Stromal cell of bone marrow (primary cell): ENCODE results near the gene ZNF792.
"Not testable (repeated sequence)": the region's sequence is repeated elsewhere in the genome, so short reads cannot be mapped to it uniquely, and the experiment has no call there.

ENCODE experiments used
- DNase-seq: peaks from one replicate; pipeline ENCODE4 v3.0.0-alpha.2; 2012; ENCODE audit warnings: low read depth

Gene ZNF792

DNA sequence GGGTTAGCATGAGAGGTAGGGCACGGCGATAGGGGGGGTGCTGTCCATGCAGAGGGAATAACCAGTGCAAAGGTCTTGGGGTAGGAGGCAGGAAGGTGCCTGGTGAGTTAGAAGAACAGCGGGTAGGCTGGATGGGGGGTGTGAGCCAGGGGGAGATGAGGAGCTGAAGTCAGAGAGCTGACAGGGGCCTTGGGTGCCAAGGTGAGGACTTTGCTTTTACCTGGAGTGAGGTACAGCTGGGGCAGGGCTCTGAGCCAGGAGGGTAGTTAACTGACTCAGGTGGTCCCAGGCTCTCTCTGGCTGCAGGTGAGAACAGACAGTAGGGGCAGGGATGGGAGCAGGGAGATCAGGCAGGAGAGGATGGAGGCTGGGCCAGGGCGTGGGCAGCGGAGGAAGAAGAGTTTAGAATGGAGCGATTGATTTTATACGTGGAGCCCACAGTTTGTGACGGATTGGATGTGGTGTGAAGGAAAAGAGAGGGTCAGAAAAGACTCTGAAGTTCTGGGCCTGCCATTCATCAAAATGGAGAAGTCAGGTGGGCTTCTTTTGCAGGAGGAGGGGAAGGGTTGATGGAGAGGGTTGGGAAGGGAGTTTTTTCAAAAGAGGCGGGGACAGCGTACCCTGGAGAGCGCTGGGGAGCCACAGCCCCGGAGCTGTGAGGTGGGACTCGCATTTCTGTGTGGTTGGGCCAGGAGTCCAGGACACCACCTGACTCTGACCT lies 34.9 kb upstream of the ZNF792 start:
- no peak for DNase-seq

DNA sequence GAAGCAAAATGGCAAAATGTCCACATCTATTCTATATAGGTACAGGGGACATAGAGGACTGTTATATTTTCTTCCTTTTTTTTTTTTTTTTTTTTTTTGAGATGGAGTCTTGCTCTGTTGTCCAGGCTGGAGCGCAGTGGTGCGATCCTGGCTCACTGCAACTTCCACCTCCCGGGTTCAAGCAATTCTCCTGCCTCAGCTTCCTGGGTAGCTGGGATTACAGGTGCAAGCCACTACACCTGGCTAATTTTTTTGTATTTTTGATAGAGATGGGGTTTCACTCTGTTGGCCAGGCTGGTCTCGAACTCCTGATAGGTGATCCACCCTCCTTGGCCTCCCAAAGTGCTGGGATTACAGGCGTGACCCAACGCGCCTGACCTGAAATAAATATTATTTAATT lies 34.2 kb upstream of the ZNF792 start:
- DNase-seq, result not testable (repeated sequence)

DNA sequence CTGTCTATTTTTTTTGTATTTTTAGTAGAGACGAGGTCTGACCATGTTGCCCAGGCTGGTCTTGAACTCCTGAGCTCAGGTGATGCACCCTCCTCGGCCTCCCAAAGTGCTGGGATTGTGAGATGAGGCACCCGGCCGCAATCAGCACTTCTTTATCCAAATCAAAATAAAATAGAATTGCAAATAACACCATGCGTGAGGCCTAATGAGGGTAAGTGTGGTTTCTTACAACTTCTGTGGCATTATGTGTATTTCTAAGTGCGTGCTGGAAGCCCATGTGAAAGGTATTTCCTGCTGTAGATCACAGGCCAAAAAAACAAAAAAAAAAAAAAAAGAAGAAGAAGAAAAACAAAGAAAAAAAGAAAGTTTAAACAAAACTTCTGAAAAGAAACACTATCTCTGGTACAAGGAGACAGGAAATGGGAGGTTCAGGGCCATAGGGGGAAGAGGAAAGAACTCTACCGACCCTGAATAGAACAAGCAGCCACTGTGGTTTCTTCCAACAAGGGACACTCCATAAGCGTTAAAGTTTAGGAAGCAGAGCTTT lies 33.1 kb upstream of the ZNF792 start:
- DNase-seq, result no peak

DNA sequence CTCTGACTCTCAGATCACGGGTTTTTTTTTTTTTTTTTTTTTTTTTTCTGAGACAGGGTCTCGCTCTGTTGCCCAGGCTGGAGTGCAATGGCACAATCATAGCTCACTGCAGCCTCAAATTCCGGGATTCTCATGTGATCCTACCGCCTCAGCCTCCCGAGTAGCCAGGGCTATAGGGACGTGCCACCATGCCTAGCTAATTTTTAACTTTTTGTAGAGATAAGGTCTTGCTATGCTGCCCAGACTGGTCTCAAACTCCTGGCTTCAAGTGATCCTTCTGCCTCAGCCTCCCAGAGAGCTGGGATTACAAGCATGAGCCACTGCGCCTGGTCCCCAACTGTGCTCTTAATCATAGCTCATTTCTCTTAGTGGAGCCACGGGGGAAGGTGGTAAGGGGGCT lies 31.5 kb upstream of the ZNF792 start:
- DNase-seq, result no peak

DNA sequence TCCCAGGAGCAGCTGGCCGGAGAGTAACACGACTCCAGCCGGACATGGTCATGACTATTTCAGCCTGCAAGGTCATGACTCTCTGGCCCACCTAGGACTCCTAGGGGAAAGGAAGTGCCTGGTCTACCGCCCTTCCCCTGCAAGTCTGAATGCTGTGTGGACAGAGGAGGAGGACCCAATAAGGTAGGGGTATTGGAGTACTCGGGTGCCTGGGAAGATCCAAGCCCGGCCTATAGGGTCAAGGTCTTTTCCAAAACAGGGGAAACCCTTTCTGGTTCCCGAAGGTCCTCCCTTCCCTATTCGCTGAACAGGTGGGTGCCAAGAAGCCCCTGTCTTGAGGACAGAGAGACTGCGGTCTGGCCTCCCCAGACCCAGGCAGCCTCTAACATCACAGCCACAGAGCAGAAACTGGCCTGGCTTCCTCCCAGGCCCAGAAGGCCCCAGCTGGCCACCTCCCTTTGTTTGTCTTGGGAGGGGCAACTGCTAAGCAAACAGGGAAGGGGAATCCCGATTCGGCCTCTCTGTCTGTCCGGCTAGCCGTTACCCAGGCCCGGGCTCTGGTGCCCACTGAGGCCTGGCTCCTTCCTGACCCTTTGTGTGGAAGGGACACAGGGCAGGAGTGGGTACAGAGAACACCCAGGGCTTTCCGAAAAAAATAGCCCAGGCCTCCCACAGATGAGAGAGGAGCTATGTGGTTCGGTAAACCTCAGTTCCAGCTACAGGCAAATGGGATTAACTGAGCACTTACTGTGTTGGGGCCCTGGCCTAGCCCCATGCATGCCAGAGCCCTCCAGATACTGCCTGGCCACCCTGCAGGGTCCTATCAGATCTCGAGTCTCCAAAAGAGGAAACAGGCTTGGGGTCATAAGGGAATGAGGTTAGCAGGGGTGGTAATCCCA lies 30.9 kb upstream of the ZNF792 start:
- no peak for DNase-seq

DNA sequence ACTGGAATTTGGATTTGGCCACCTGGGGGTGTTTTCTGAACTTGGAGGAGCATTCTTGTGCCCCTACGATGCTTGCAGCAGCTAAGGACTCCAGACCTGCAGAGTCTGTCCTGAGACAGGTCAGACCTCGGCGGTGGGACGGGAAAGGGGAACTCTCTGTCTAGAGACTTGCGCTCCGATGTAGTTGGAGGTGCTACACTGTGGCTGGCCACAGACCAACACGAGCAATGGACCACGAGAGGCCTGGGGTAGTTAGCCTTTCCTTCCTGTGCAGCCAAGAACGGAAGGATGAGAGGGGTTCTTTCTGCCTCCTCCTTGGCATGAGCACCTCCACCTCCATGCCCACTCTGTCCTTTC lies 30.2 kb upstream of the ZNF792 start:
- no peak for DNase-seq

DNA sequence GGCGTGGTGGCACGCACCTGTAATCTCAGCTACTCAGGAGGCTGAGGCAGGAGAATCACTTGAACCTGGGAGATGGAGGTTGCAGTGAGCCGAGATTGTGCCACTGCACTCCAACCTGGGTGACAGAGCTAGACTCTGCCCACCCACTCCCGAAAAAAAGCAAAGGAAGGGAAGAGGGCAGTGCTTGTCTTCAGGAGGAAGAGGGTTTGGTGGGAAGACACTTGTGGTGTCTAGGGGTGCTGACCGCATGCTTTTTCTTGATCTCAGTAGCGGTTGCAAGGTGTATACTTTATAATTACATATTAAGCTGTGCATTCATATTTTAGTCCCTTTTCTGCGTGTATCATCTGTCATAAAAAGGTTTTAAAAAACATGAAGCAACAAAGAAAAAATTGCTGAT lies 28.6 kb upstream of the ZNF792 start:
- DNase-seq, result not testable (repeated sequence)

DNA sequence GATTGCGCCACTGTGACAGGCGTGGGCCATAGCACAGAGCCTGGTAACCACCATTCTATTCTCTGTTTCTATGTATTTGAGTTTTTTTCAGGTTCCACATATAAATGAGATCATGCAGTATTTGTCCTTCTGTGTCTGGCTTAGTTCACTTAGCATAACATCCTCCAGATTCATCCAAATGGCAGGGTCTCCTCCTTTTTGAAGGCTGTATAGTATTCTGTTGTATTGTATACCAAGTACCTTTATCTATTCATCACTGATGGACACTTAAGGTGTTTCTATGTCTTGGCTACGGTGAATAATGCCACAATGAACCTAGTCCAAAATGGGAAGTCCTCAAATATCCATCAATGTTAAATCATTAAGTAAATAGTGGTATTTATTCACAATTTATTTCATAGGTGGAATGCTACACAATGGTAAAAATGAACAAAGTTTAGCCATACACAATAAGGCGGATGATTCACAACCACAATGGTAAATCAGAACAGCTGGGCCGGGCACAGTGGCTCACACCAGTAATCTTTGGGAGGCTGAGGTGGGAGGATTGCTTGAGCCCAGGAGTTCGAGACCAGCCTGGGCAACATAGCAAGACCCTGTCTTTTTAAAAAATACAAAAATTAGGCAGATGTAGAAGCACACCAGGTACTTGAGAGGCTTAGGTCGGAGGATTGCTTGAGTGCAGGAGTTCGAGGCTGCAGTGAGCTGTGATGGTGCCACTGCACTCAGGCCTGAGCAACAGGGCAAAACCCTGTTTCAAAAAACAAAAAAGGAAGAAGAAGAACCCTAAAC lies 27.7 kb upstream of the ZNF792 start:
- DNase-seq, result no peak

DNA sequence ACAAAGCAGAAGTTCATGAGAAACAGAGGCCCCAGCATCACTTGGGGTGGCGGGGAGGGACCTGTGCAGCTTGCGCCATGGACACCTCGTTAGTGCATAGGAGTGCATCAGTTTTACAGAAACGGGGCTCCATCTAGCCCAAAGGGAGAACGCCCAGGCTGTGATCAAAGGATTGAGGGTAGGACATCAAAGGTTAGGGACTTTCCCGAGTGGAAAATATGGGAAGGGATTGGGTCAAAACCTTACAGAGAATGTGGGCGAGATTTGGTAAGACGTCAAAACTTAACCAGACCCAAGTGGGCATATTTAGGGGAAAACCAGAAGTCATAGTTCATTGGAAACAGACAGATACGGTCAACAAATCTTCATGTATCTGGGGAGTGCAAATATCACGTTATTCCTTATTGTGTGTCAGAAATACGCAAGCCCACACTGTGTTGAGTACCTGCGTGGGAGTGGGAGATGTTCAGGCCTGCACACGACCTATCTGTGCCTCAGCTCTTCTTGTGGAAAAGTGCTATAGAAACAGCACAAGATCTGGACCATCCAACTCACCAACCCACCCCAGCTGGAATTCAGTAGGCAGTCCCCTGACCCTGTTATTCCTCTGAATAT lies 26.7 kb upstream of the ZNF792 start:
- no peak for DNase-seq

DNA sequence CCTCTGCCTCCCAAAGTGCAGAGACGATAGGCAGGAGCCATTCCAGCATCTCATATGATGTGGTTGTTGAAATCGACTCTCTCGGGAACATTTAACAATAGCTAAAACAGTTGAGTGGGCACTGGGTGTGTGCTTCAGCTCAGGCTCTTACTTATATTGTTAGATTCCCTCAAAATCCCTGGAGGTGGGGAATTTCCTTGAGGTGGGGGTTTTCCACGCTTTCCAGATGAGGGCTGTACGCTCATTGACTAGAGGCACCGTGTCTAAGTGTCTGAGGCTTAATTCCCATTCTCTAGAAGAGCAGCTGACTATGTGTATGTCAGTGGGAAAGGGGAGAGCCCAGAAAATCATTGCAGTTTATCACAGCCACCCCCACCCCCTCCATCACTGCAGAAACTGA lies 25.3 kb upstream of the ZNF792 start:
- DNase-seq, result no peak

DNA sequence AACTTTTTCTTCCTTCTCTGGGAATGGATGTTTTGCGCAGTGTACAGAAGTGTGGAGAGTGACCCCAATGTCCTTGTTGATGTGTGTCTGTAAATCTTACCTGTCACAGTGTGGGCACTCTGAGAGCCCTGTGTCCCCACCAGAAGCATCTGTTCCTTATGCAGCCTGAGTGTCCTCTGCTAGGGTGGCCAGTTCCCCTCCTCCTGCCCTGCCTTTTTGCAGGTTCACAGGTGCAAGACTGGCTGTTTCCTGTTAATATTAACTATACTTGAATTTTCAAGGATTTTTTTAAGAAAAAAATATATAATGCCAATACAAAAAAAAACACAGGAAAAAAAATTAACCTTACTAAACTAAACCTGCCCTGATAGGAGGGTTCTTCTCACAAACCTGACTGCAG lies 24.1 kb upstream of the ZNF792 start:
- no peak for DNase-seq

DNA sequence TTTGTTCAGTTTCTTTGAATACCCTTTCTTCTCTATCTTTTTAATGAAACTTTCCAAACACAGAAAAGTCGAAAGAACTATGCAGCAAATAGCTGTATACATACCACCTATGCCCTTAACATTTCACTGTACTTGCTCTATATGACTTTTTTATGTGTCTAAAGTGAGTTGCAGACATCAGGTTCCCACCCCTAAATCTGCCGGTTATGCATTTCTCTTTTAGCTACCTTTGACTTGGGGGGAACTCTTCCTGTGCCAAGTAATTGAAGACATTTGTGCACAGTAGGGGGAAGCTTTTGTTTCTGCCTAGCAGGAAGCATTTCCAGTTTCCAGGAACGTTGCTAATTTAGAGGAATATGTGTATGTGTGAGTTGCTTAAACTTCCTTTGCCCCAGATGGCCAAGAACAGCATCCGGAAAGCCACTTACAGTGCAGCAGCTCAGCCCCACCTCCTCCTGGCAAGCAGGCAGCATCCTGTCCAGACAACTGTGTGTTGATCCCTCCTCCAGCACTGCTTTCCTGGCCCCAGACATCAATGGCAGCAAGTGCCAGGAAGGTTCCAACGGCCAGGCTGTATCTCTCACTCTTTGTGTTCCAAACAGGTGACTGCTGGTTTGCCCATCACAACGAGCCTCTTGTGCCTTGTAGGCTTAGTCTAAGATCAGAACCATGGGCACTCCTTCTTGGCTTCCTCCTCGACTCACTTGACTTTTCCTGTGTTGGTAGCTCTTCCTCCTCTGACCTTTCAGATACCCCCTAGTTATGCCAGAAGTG lies 21.4 kb upstream of the ZNF792 start:
- DNase-seq, result no peak

DNA sequence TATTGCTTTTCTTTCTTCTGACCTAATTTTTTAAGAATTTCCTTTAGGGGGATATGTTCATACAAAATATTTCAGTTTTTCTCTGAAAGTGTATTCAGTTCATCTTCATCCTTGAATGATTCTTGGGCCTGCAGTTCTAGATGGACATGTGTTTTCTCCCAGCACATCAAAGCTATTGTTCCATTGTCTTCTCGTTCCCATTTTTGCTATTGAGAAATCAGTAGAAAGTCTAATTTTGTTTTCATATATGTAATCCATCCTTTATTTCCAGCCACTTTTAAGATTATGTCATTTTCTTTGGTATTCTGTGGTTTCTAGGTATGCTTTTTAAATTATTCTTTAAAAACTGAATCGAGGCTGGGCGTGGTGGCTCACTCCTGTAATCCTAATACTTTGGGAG lies 20.3 kb upstream of the ZNF792 start:
- DNase-seq, result no peak

DNA sequence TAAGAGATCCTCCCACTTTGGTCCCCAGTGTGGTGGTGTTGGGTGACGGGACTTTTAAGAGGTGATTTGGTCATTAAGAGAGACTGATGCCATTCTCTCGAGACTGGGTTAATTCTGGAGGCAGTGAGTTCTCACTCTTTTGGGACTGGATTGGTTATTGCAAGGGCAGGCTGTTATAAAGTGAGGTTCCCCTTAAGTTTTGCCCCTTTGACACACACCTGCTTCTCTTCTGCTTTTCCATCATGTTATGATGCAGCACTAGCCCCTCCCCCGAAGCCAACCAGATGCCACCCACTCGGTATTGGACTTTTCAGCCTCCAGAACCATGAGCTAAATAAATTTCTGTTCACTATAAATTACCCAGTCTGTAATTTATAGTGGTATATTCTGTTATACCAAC lies 19.8 kb upstream of the ZNF792 start:
- DNase-seq, result no peak

DNA sequence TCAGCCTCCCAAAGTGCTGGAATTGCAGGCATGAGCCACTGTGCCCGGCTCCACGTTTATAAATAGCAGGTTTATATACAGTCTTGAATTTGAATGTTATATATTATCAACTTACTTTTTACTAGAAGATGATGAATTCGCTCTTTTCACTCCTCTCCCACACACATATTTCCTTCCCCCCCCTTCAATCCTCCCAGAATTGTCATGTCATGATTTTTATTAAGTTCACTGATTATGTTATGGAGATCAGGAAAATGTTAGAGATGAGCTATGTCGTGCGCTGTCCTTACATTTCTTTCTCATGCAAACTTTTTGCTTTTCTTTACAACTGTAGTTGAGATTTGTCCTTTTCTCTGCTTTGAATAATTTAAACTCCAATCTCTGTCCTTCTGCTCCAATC lies 18.2 kb upstream of the ZNF792 start:
- no peak for DNase-seq

DNA sequence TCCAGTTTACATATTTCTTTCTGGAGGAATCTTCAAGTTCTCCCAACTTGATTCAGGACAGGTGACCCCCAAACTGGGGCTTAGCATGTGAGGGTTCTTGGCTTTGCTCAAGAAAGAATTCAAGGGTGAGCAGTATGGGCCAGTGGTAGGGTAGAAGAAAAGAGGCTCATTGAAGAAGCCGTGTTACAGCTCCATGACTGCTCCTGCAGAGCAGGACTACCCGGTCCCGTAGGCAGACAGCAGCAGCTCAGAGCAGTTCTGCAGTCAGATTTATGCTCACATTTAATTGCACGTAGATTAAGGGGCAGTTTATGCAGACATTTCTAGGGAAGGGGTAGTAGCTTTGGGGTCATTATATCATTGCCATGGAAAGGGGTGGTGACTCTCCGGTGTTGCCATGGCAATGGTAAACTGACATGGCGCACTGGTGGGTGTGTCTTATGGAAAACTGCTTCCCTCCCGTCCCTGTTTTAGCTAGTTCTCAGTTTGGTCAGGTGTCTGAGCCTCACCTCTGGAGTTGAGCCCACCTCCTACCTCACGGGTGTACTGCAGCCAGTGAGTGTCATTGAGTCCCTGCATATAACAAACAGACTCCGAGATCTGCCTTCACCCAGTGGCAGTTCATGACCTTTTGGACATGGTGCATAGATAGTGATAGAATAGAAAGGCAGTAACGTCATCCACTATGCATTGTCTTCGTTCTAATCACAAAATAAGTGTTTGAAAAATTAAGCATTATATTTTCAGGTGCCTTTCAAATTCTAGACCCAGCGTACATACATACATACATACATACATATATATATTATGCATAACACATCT lies 16.0 kb upstream of the ZNF792 start:
- DNase-seq, result no peak

DNA sequence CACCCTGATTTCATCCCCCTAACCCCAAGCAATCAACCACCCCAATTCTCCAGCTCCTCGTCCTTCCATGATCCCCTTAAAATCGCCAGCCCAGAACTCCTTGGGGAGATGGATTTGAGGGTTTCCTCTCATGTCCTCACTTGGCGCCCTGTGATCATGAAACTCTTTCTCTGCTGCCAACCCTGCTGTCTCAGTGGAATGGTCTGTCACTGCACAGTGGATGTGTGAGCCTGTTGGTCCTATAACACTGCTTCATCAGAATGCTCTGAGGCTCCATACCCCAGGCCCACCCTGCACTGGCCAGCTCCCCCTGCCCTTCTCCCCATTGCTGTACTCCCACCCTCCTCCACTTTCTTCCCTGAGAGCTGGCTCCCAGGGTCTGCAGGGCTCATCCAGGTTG lies 12.6 kb upstream of the ZNF792 start:
- no peak for DNase-seq

DNA sequence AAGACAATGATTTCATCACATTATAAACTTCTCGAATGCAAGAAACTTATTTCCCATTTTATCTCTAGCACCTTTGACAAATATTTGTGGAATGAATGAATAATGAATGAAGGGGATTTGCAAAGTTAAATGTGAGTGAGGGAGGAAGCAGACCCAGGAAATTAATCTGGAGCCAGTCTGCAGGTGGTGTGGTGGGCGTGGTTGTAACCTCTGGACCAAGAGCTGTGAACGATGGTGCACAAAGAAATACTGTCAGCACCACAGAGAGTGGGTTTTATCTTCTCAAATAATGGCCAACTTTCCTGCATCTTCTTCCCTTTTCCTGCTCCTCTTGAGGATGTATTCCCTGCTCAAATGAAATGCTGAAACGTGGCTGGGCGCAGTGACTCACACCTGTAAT lies 11.0 kb upstream of the ZNF792 start:
- DNase-seq, result no peak

DNA sequence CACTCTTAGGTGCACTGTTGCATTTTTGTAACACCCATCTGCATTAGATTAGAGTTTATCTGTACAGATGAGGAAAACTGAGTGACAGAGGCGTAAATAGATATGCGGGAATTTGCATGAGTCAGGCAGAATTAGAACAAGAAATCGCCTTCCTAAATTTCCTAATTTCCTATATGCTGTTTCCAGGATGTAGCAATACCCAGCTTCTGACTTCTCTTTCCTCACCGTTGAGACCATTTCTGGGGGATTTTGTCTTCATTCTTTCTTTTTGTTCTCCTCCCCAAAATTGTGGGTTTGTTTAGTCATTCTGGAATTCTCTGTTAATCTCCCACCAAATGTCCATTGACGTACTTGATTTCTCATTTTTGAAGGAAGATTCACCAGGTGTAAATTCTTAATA lies 10.6 kb upstream of the ZNF792 start:
- DNase-seq, result no peak

DNA sequence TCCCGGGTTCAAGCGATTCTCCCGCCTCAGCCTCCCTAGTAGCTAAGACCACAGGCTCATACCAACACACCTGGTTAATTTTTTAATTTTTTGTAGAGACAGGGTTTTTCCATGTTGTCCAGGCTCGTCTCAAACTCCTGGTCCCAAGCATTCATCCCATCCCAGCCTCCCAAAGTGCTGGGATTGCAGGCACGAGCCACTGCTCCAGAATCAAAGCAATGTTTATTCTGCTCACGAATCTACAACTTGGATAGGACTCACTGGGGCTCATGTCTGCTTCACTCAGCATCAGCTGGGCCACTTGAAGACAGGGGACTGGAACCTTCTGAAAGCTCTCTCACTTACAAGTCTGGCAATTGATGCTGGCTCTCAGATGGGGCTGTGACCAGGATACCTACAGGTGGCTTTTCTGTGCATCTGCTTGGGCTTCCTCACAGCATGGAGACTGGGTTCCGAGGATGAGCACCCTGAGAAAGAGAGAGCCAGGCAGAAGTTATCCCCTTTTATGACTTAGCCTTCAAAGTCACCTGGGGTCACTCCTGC lies 8.2 kb upstream of the ZNF792 start:
- DNase-seq, result no peak
